ENCODE data around the gene DNAH17. TPM values are rescaled to one million over a fixed set of nuclear protein-coding genes. Genes with fewer than 3 reads are reported as not detected.

Gene DNAH17
- total RNA-seq, 1 experiment from 2014 or later = 0.11 TPM

GRCh38 chr17:78493853-78494695 is 83.1 kb downstream of the DNAH17 start:
- Histone ChIP-seq H3K27ac (ENCODE audit: low read depth, low read length, poor library complexity, severe bottlenecking) (no peak overlapping the region), H3K4me3 (ENCODE audit: low read depth, low read length, poor library complexity, severe bottlenecking) (no peak overlapping the region), H3K9me3 (ENCODE audit: low read depth, low read length, poor library complexity, severe bottlenecking) (no peaks in the 10 kb centered on the region), H3K27me3 (replicated peaks; ENCODE audit: insufficient read depth, low read depth, low read length, poor library complexity) (no peaks in the 10 kb centered on the region), H3K36me3 (ENCODE audit: insufficient read depth, low read length, poor library complexity, severe bottlenecking) (no peaks in the 10 kb centered on the region), H3K4me1 (ENCODE audit: insufficient read depth, low read length, poor library complexity, severe bottlenecking) (no peaks in the 10 kb centered on the region)
- intact Hi-C loops (cut with micrococcal nuclease; ENCODE audit: unreplicated experiment) = no loop called here
- no peak for DNase-seq (ENCODE audit: low spot score)
- ChIA-PET CTCF (no interaction called here), POLR2A (ENCODE audit: low non-redundant PET) (no interaction called here)
- BruUV-seq (replicated peaks) = no TSS peak
- no peak for TF ChIP-seq EZH2 (IDR thresholded peaks at IDR 0.05; ENCODE audit: borderline replicate concordance, low read depth, low read length, poor library complexity, severe bottlenecking)
- TF ChIP-seq CTCF (conservative IDR thresholded peaks at IDR 0.05; ENCODE audit: low read depth, low read length) = no peak

- intact Hi-C loops (cut with micrococcal nuclease; ENCODE audit: unreplicated experiment) = no loop called here
- Histone ChIP-seq H3K9me3 (ENCODE audit: low read depth, low read length, poor library complexity, severe bottlenecking) (no peaks in the 10 kb centered on the region), H3K27me3 (replicated peaks; ENCODE audit: insufficient read depth, low read depth, low read length, poor library complexity) (no peaks in the 10 kb centered on the region), H3K4me3 (ENCODE audit: low read depth, low read length, poor library complexity, severe bottlenecking) (no peak overlapping the region), H3K4me1 (ENCODE audit: insufficient read depth, low read length, poor library complexity, severe bottlenecking) (no peaks in the 10 kb centered on the region), H3K36me3 (ENCODE audit: insufficient read depth, low read length, poor library complexity, severe bottlenecking) (no peaks in the 10 kb centered on the region), H3K27ac (ENCODE audit: low read depth, low read length, poor library complexity, severe bottlenecking) (no peak overlapping the region)
- DNase-seq (ENCODE audit: low spot score) = no peak
- no peak for TF ChIP-seq EZH2 (IDR thresholded peaks at IDR 0.05; ENCODE audit: borderline replicate concordance, low read depth, low read length, poor library complexity, severe bottlenecking)
- no peak for TF ChIP-seq CTCF (conservative IDR thresholded peaks at IDR 0.05; ENCODE audit: low read depth, low read length)
- ChIA-PET CTCF (no interaction called here), POLR2A (ENCODE audit: low non-redundant PET) (no interaction called here)
- no TSS peak for BruUV-seq (replicated peaks)
Observed at GRCh38 chr17:78493450-78493849, 83.7 kb downstream of the DNAH17 start.

GRCh38 chr17:78492116-78492799 is 84.9 kb downstream of the DNAH17 start:
- BruUV-seq (replicated peaks) = no TSS peak
- H3K9me3 ChIP-seq (ENCODE audit: low read depth, low read length, poor library complexity, severe bottlenecking) = no peaks in the 10 kb centered on the region
- TF ChIP-seq CTCF (conservative IDR thresholded peaks at IDR 0.05; ENCODE audit: low read depth, low read length) = 0 out of 2 replicates have a peak, but pooled peaks have one; percentile 13
- TF ChIP-seq EZH2 (IDR thresholded peaks at IDR 0.05; ENCODE audit: borderline replicate concordance, low read depth, low read length, poor library complexity, severe bottlenecking) = no peak
- ChIA-PET CTCF (no interaction called here), POLR2A (ENCODE audit: low non-redundant PET) (no interaction called here)
- no peaks in the 10 kb centered on the region for H3K36me3 ChIP-seq (ENCODE audit: insufficient read depth, low read length, poor library complexity, severe bottlenecking)
- H3K4me1 ChIP-seq (ENCODE audit: insufficient read depth, low read length, poor library complexity, severe bottlenecking) = no peaks in the 10 kb centered on the region
- H3K4me3 ChIP-seq (ENCODE audit: low read depth, low read length, poor library complexity, severe bottlenecking) = no peak overlapping the region
- H3K27ac ChIP-seq (ENCODE audit: low read depth, low read length, poor library complexity, severe bottlenecking) = no peak overlapping the region
- no peaks in the 10 kb centered on the region for H3K27me3 ChIP-seq (replicated peaks; ENCODE audit: insufficient read depth, low read depth, low read length, poor library complexity)
- intact Hi-C loops (cut with micrococcal nuclease; ENCODE audit: unreplicated experiment) = no loop called here
- DNase-seq (ENCODE audit: low spot score) = no peak
